ENCODE results near the gene RETREG3. TPM values are rescaled to one million over a fixed set of nuclear protein-coding genes. Genes with fewer than 3 reads are reported as not detected.
A peak's percentile ranks its signal among the peaks of the same experiment; 100 is the strongest.

The RETREG3 gene
- total and polyA plus RNA-seq, 2 of the 13 experiments (the other 11 are each of a cell fraction or from before 2014, with no cell fraction given), result 47.0 to 55.8 TPM

GRCh38 chr17:42536048-42536371 is 73.2 kb downstream of the RETREG3 start, which contains the start of gene NAGLU (continued):
- peak; percentile 76; the same call in 1 of the 2 replicates for TF ChIP-seq MEIS2 (CRISPR knock-in tag; IDR thresholded peaks at IDR 0.05)
- peak; percentile 14; the same call in 1 of the 2 replicates for TF ChIP-seq PHF21A (CRISPR knock-in tag; IDR thresholded peaks at IDR 0.05)
- peak; percentile 83; the same call in 1 of the 2 replicates for TF ChIP-seq ZNF501 (CRISPR knock-in tag; IDR thresholded peaks at IDR 0.05)
- TF ChIP-seq NFYB (CRISPR knock-in tag; IDR thresholded peaks at IDR 0.05), result peak; percentile 87
- peak; percentile 81 for TF ChIP-seq POLR2AphosphoS5 (IDR thresholded peaks at IDR 0.05; ENCODE audit: low read depth, low read length)
- no peak for TF ChIP-seq MTF1 (CRISPR knock-in tag; IDR thresholded peaks at IDR 0.05)
- 0 out of 2 replicates have a peak, but pooled peaks have one; percentile 46 for TF ChIP-seq ZNF264 (CRISPR knock-in tag; IDR thresholded peaks at IDR 0.05)
- TF ChIP-seq ZNF564 (CRISPR knock-in tag; IDR thresholded peaks at IDR 0.05), result no peak
- TF ChIP-seq ZNF232 (CRISPR knock-in tag; IDR thresholded peaks at IDR 0.05; ENCODE audit: borderline replicate concordance), result peak; percentile 88; the same call in 1 of the 2 replicates
- no peak for TF ChIP-seq ZNF382 (CRISPR knock-in tag; IDR thresholded peaks at IDR 0.05; ENCODE audit: borderline replicate concordance)
- TF ChIP-seq, protein P1, sequence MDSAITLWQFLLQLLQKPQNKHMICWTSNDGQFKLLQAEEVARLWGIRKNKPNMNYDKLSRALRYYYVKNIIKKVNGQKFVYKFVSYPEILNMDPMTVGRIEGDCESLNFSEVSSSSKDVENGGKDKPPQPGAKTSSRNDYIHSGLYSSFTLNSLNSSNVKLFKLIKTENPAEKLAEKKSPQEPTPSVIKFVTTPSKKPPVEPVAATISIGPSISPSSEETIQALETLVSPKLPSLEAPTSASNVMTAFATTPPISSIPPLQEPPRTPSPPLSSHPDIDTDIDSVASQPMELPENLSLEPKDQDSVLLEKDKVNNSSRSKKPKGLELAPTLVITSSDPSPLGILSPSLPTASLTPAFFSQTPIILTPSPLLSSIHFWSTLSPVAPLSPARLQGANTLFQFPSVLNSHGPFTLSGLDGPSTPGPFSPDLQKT (CRISPR knock-in tag; IDR thresholded peaks at IDR 0.05; ENCODE audit: borderline replicate concordance), result peak; percentile 84; the same call in 1 of the 2 replicates
- no peak for TF ChIP-seq ZNF720 (CRISPR knock-in tag; IDR thresholded peaks at IDR 0.05)
- 0 out of 2 replicates have a peak, but pooled peaks have one; percentile 59 for TF ChIP-seq ZNF224 (CRISPR knock-in tag; IDR thresholded peaks at IDR 0.05)
- 0 out of 2 replicates have a peak, but pooled peaks have one; percentile 15 for TF ChIP-seq NFE2 (CRISPR knock-in tag; IDR thresholded peaks at IDR 0.05)
- TF ChIP-seq ARHGAP35 (CRISPR knock-in tag; IDR thresholded peaks at IDR 0.05; ENCODE audit: borderline replicate concordance), result peak; percentile 89; the same call in 1 of the 2 replicates
- TF ChIP-seq, protein P2, sequence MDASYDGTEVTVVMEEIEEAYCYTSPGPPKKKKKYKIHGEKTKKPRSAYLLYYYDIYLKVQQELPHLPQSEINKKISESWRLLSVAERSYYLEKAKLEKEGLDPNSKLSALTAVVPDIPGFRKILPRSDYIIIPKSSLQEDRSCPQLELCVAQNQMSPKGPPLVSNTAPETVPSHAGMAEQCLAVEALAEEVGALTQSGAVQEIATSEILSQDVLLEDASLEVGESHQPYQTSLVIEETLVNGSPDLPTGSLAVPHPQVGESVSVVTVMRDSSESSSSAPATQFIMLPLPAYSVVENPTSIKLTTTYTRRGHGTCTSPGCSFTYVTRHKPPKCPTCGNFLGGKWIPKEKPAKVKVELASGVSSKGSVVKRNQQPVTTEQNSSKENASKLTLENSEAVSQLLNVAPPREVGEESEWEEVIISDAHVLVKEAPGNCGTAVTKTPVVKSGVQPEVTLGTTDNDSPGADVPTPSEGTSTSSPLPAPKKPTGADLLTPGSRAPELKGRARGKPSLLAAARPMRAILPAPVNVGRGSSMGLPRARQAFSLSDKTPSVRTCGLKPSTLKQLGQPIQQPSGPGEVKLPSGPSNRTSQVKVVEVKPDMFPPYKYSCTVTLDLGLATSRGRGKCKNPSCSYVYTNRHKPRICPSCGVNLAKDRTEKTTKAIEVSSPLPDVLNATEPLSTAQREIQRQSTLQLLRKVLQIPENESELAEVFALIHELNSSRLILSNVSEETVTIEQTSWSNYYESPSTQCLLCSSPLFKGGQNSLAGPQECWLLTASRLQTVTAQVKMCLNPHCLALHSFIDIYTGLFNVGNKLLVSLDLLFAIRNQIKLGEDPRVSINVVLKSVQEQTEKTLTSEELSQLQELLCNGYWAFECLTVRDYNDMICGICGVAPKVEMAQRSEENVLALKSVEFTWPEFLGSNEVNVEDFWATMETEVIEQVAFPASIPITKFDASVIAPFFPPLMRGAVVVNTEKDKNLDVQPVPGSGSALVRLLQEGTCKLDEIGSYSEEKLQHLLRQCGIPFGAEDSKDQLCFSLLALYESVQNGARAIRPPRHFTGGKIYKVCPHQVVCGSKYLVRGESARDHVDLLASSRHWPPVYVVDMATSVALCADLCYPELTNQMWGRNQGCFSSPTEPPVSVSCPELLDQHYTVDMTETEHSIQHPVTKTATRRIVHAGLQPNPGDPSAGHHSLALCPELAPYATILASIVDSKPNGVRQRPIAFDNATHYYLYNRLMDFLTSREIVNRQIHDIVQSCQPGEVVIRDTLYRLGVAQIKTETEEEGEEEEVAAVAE (CRISPR knock-in tag; IDR thresholded peaks at IDR 0.05; ENCODE audit: borderline replicate concordance), result peak; percentile 3; the same call in 1 of the 2 replicates
- peak; percentile 7 for TF ChIP-seq ZNF747 (CRISPR knock-in tag; IDR thresholded peaks at IDR 0.05; ENCODE audit: borderline replicate concordance)
- TF ChIP-seq KLF15 (CRISPR knock-in tag; IDR thresholded peaks at IDR 0.05; ENCODE audit: borderline replicate concordance), result peak; percentile 96; the same call in 1 of the 2 replicates
- peak; percentile 97 for TF ChIP-seq RBFOX2 (IDR thresholded peaks at IDR 0.05; ENCODE audit: low read depth, low read length)
- TF ChIP-seq HOXA3 (CRISPR knock-in tag; IDR thresholded peaks at IDR 0.05), result peak; percentile 67; the same call in 1 of the 2 replicates
- peak; percentile 68; the same call in 1 of the 2 replicates for TF ChIP-seq TARDBP (CRISPR knock-in tag; IDR thresholded peaks at IDR 0.05)
- TF ChIP-seq, protein P3, sequence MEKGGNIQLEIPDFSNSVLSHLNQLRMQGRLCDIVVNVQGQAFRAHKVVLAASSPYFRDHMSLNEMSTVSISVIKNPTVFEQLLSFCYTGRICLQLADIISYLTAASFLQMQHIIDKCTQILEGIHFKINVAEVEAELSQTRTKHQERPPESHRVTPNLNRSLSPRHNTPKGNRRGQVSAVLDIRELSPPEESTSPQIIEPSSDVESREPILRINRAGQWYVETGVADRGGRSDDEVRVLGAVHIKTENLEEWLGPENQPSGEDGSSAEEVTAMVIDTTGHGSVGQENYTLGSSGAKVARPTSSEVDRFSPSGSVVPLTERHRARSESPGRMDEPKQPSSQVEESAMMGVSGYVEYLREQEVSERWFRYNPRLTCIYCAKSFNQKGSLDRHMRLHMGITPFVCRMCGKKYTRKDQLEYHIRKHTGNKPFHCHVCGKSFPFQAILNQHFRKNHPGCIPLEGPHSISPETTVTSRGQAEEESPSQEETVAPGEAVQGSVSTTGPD (CRISPR knock-in tag; IDR thresholded peaks at IDR 0.05), result no peak
- TF ChIP-seq TMF1 (CRISPR knock-in tag; IDR thresholded peaks at IDR 0.05; ENCODE audit: low read depth), result no peak
- TF ChIP-seq FOSL2 (CRISPR knock-in tag; IDR thresholded peaks at IDR 0.05), result peak; percentile 44; the same call in 1 of the 2 replicates
- no peak for TF ChIP-seq ZNF121 (CRISPR knock-in tag; IDR thresholded peaks at IDR 0.05)

All from HepG2 (cell line).